ENCODE measurements around the gene F7. TPM values are rescaled to one million over a fixed set of nuclear protein-coding genes. Genes with fewer than 3 reads are reported as not detected.
A peak's percentile ranks its signal among the peaks of the same experiment; 100 is the strongest.
"Not testable (repeated sequence)": the region's sequence is repeated elsewhere in the genome, so short reads cannot be mapped to it uniquely, and the experiment has no call there.

Gene F7
- total RNA-seq, 1 donor from 2014 or later: 4.1 TPM

GRCh38 chr13:113110852-113111315 is 5.3 kb downstream of the F7 start:
- no peak for DNase-seq (ENCODE audit: low spot score in 2 of 2, unreplicated experiment in 2 of 2)
- peaks cover 30% of the 10 kb centered on the region for H3K27me3 Mint-ChIP-seq (ENCODE audit: low read depth)
- no peak overlapping the region for H3K27ac Mint-ChIP-seq
- H3K36me3 Mint-ChIP-seq: no peaks in the 10 kb centered on the region
- no peaks in the 10 kb centered on the region for H3K4me1 Mint-ChIP-seq
- H3K4me3 Mint-ChIP-seq: peak overlapping the region; percentile 60
- no peaks in the 10 kb centered on the region for H3K9me3 Mint-ChIP-seq
- TF ChIP-seq CTCF (IDR thresholded peaks at IDR 0.05; ENCODE audit: unreplicated experiment): no peak

GRCh38 chr13:113111821-113112220 is 6.2 kb downstream of the F7 start:
- peaks cover 39% of the 10 kb centered on the region for H3K27me3 Mint-ChIP-seq (ENCODE audit: low read depth)
- H3K4me3 Mint-ChIP-seq; H3K4me1 Mint-ChIP-seq; H3K9me3 Mint-ChIP-seq; H3K27ac Mint-ChIP-seq; H3K36me3 Mint-ChIP-seq; DNase-seq (ENCODE audit: low spot score in 2 of 2, unreplicated experiment in 2 of 2): not testable (repeated sequence)

GRCh38 chr13:113112475-113112874 is 6.9 kb downstream of the F7 start:
- H3K9me3 Mint-ChIP-seq; H3K4me3 Mint-ChIP-seq; H3K36me3 Mint-ChIP-seq; H3K4me1 Mint-ChIP-seq; H3K27ac Mint-ChIP-seq; DNase-seq (ENCODE audit: low spot score in 2 of 2, unreplicated experiment in 2 of 2): not testable (repeated sequence)
- peaks cover 42% of the 10 kb centered on the region for H3K27me3 Mint-ChIP-seq (ENCODE audit: low read depth)

DNA sequence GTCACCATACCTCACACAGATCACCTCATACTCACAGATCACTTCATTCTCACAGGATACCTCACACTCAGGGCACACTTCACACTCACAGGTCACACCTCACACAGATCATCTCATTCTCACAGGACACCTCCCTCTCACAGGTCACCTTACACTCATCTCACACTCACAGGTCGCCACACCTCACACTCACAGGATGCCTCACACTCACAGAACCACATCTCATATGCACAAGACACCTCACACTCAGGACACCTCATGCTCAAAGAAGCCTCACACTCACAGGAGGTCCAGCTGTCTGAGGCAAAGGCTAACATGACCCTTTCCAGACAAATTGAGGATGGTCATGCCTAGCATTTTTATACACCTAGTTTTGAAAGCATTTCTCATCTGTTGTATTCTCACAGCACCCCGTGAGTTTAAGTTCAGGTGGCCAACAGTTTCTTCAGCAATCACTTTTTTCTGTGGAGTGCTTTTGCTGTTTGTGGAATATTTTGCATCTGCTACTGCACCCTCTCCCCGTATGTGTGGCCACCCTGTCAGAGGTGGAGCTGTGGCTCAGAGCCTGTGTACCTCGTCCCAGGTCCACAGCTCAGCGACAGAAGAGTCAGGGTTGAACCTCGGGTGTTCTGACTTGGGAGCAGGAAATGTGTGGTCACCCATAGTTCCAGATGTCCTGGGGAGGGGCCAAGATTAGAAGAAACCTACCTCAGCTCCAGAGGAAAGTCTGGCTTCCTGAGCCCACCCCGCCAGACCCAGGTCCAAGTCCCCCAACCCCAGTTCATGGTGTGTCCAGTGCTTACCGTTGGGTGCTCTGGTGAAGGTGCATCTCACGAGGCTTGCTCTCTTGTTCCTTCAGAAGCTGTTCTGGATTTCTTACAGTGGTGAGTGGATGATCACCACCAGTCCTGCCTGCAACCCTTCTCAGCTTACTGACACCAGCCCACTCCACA is 7.6 kb downstream of the F7 start:
- Mint-ChIP-seq H3K36me3 (no peaks in the 10 kb centered on the region), H3K9me3 (no peaks in the 10 kb centered on the region), H3K4me3 (no peak overlapping the region), H3K27ac (no peak overlapping the region), H3K4me1 (no peaks in the 10 kb centered on the region), H3K27me3 (ENCODE audit: low read depth) (peaks cover 43% of the 10 kb centered on the region)
- DNase-seq (ENCODE audit: low spot score in 2 of 2, unreplicated experiment in 2 of 2): peak in 1 of 2 experiments; percentile 28
- TF ChIP-seq CTCF (IDR thresholded peaks at IDR 0.05; ENCODE audit: unreplicated experiment): no peak

- H3K4me3 Mint-ChIP-seq: no peak overlapping the region
- peaks cover 47% of the 10 kb centered on the region for H3K27me3 Mint-ChIP-seq (ENCODE audit: low read depth)
- DNase-seq (ENCODE audit: low spot score in 2 of 2, unreplicated experiment in 2 of 2): no peak
- no peaks in the 10 kb centered on the region for H3K36me3 Mint-ChIP-seq
- H3K4me1 Mint-ChIP-seq: no peaks in the 10 kb centered on the region
- H3K27ac Mint-ChIP-seq: no peak overlapping the region
- TF ChIP-seq CTCF (IDR thresholded peaks at IDR 0.05; ENCODE audit: unreplicated experiment): no peak
- H3K9me3 Mint-ChIP-seq: no peaks in the 10 kb centered on the region
Measured at GRCh38 chr13:113113846-113114271, 8.3 kb downstream of the F7 start.

- H3K27ac Mint-ChIP-seq: no peak overlapping the region
- DNase-seq (ENCODE audit: low spot score in 2 of 2, unreplicated experiment in 2 of 2): no peak
- peaks cover 51% of the 10 kb centered on the region for H3K27me3 Mint-ChIP-seq (ENCODE audit: low read depth)
- no peaks in the 10 kb centered on the region for H3K36me3 Mint-ChIP-seq
- no peak for TF ChIP-seq CTCF (IDR thresholded peaks at IDR 0.05; ENCODE audit: unreplicated experiment)
- H3K9me3 Mint-ChIP-seq: no peaks in the 10 kb centered on the region
- H3K4me3 Mint-ChIP-seq: no peak overlapping the region
- H3K4me1 Mint-ChIP-seq: no peaks in the 10 kb centered on the region
Measured at GRCh38 chr13:113114511-113115362, 9.1 kb downstream of the F7 start.

Measured in mesothelial cell of epicardium (in vitro differentiated cells).